Measurements from ENCODE around the gene KCNH2.

- no peak for TF ChIP-seq ZNF600 (tag by site-specific recombination; IDR thresholded peaks at IDR 0.05)
- TF ChIP-seq, protein P1, sequence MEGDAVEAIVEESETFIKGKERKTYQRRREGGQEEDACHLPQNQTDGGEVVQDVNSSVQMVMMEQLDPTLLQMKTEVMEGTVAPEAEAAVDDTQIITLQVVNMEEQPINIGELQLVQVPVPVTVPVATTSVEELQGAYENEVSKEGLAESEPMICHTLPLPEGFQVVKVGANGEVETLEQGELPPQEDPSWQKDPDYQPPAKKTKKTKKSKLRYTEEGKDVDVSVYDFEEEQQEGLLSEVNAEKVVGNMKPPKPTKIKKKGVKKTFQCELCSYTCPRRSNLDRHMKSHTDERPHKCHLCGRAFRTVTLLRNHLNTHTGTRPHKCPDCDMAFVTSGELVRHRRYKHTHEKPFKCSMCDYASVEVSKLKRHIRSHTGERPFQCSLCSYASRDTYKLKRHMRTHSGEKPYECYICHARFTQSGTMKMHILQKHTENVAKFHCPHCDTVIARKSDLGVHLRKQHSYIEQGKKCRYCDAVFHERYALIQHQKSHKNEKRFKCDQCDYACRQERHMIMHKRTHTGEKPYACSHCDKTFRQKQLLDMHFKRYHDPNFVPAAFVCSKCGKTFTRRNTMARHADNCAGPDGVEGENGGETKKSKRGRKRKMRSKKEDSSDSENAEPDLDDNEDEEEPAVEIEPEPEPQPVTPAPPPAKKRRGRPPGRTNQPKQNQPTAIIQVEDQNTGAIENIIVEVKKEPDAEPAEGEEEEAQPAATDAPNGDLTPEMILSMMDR (tag by site-specific recombination; IDR thresholded peaks at IDR 0.05), result no peak
- no peak for TF ChIP-seq KLF9 (tag by site-specific recombination; IDR thresholded peaks at IDR 0.05; ENCODE audit: low read depth)
- TF ChIP-seq ZNF514 (tag by site-specific recombination; IDR thresholded peaks at IDR 0.05), result no peak
- TF ChIP-seq ZBTB21 (tag by site-specific recombination; IDR thresholded peaks at IDR 0.05), result no peak
- no peak for TF ChIP-seq SP2 (tag by site-specific recombination; IDR thresholded peaks at IDR 0.05)
- TF ChIP-seq PRDM1 (tag by site-specific recombination; IDR thresholded peaks at IDR 0.05), result no peak
- TF ChIP-seq ZNF202 (tag by site-specific recombination; IDR thresholded peaks at IDR 0.05; ENCODE audit: borderline replicate concordance), result no peak
- TF ChIP-seq ZFP41 (tag by site-specific recombination; IDR thresholded peaks at IDR 0.05; ENCODE audit: borderline replicate concordance), result no peak
- TF ChIP-seq SCRT1 (tag by site-specific recombination; IDR thresholded peaks at IDR 0.05; ENCODE audit: borderline replicate concordance), result no peak
- TF ChIP-seq, protein P2, sequence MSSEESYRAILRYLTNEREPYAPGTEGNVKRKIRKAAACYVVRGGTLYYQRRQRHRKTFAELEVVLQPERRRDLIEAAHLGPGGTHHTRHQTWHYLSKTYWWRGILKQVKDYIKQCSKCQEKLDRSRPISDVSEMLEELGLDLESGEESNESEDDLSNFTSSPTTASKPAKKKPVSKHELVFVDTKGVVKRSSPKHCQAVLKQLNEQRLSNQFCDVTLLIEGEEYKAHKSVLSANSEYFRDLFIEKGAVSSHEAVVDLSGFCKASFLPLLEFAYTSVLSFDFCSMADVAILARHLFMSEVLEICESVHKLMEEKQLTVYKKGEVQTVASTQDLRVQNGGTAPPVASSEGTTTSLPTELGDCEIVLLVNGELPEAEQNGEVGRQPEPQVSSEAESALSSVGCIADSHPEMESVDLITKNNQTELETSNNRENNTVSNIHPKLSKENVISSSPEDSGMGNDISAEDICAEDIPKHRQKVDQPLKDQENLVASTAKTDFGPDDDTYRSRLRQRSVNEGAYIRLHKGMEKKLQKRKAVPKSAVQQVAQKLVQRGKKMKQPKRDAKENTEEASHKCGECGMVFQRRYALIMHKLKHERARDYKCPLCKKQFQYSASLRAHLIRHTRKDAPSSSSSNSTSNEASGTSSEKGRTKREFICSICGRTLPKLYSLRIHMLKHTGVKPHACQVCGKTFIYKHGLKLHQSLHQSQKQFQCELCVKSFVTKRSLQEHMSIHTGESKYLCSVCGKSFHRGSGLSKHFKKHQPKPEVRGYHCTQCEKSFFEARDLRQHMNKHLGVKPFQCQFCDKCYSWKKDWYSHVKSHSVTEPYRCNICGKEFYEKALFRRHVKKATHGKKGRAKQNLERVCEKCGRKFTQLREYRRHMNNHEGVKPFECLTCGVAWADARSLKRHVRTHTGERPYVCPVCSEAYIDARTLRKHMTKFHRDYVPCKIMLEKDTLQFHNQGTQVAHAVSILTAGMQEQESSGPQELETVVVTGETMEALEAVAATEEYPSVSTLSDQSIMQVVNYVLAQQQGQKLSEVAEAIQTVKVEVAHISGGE (tag by site-specific recombination; conservative IDR thresholded peaks at IDR 0.05; ENCODE audit: low read depth), result no peak
These were observed 23.1 kb downstream of the KCNH2 start for GRCh38 chr7:150954986-150955518.

Data from HEK293 (cell line).